ENCODE measurements around the gene GPR55.

GRCh38 chr2:230861552-230862255 is 63.3 kb downstream of the GPR55 start:
- no peak for TF ChIP-seq CTCF (IDR thresholded peaks at IDR 0.05; ENCODE audit: control extremely low read depth in 1 of 3, insufficient read depth in 1 of 3, low read depth in 1 of 3, low read length in 3 of 3)
- TF ChIP-seq EGR1 (IDR thresholded peaks at IDR 0.05; ENCODE audit: borderline replicate concordance, low read depth, low read length): 0 out of 2 replicates have a peak, but pooled peaks have one; percentile 7
- TF ChIP-seq RFX5 (IDR thresholded peaks at IDR 0.05; ENCODE audit: borderline replicate concordance, low read depth, low read length): no peak
- no peak for TF ChIP-seq MAFK (IDR thresholded peaks at IDR 0.05; ENCODE audit: low read depth, low read length)
- TF ChIP-seq EP300 (IDR thresholded peaks at IDR 0.05; ENCODE audit: borderline replicate concordance in 1 of 2, low read depth in 2 of 2, low read length in 2 of 2): no peak

All from H1 (cell line).